ENCODE data around the gene ALG1.

Gene ALG1

DNA sequence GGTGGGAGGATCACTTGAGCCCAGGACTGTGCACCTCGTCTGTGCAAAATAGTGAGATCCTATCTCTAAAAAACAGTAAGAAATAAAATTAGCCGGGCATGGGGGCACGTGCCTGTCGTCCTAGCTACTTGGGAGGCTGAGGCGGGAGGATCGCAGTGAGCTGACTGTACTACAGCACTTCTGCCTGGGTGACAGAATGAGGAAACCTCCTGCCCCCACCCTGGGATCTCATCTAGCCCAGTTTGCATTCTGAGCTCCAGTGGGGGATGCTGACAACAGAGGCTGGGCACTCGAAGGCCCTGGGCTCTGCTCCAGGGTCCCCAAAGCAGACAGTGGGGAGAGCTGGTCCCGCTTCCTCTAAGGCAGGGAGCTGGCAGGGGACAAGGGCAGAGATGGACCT is 45.0 kb upstream of the ALG1 start:
- no peak for DNase-seq
- Histone ChIP-seq H3K4me2 (ENCODE audit: low read length, poor library complexity, severe bottlenecking) (no peak overlapping the region), H2AK5ac (ENCODE audit: low read length, severe bottlenecking) (no peak overlapping the region), H3K27me3 (ENCODE audit: control insufficient read depth in 1 of 2, insufficient read depth in 1 of 2, low read length in 2 of 2) (peaks cover 6 to 11% of the 10 kb centered on the region in 2 experiments), H2BK120ac (ENCODE audit: low read depth, low read length) (no peak overlapping the region), H4K8ac (ENCODE audit: low read length) (no peak overlapping the region), H3K18ac (ENCODE audit: low read depth in 1 of 2, low read length in 2 of 2) (no peak overlapping the region), H3K14ac (ENCODE audit: low read length in 2 of 2) (no peak overlapping the region), H3K4me1 (ENCODE audit: control insufficient read depth, insufficient read depth, low read depth, low read length) (no peaks in the 10 kb centered on the region), H3K4me3 (ENCODE audit: insufficient read depth in 1 of 2, low read depth in 1 of 2, low read length in 2 of 2) (no peak overlapping the region), H2BK15ac (ENCODE audit: low read depth, poor library complexity, severe bottlenecking) (no peak overlapping the region), H4K91ac (ENCODE audit: low read length) (no peak overlapping the region), H3K9me3 (ENCODE audit: control insufficient read depth, low read length) (no peaks in the 10 kb centered on the region), H3K27ac (ENCODE audit: low read length, poor library complexity, severe bottlenecking) (no peak overlapping the region), H3K36me3 (ENCODE audit: control insufficient read depth in 1 of 2, insufficient read depth in 2 of 2, low read depth in 1 of 2, low read length in 2 of 2) (peaks cover 22 to 41% of the 10 kb centered on the region in 2 experiments), H3K23ac (ENCODE audit: low read length in 2 of 2) (no peak overlapping the region), H2BK12ac (ENCODE audit: low read length in 2 of 2) (no peak overlapping the region), H3K9ac (ENCODE audit: low read length) (no peak overlapping the region), H3K79me1 (replicated peaks; ENCODE audit: low read length, poor library complexity, severe bottlenecking) (peaks cover 9% of the 10 kb centered on the region), H2AFZ (ENCODE audit: low read depth, low read length) (no peak overlapping the region), H2BK5ac (ENCODE audit: low read depth, low read length, poor library complexity, severe bottlenecking) (no peak overlapping the region), H3K4ac (ENCODE audit: low read depth in 1 of 2, low read length in 2 of 2) (no peak overlapping the region)
- 93% methylated on average over 8 of the region's 8 CpGs for WGBS

DNA sequence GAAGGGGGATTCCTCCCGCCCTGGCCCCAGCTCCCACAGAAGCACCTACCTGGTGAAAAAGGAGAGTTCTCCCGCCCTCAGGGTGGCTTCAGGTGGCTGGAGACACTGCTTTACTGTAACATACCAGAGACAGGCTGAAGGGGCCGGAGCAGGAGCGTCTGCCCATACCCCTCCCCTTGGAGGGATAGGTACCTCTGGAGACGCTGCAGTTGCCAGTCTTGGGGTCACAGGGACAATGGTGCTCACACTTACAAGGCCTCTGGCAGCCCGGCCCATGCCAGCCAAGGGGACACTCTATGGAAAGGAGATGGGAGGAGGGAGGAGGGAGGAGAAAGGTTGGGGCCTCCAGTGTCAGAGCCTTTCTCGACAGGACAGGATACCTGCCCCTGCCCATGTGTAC is 44.6 kb upstream of the ALG1 start:
- H3K27ac ChIP-seq (ENCODE audit: low read length, poor library complexity, severe bottlenecking), result no peak overlapping the region
- no peak overlapping the region for H3K4me3 ChIP-seq (ENCODE audit: insufficient read depth in 1 of 2, low read depth in 1 of 2, low read length in 2 of 2)
- no peak overlapping the region for H2BK120ac ChIP-seq (ENCODE audit: low read depth, low read length)
- H2AK5ac ChIP-seq (ENCODE audit: low read length, severe bottlenecking), result no peak overlapping the region
- H3K27me3 ChIP-seq (ENCODE audit: control insufficient read depth in 1 of 2, insufficient read depth in 1 of 2, low read length in 2 of 2), result peaks cover 5 to 8% of the 10 kb centered on the region in 2 experiments
- no peak overlapping the region for H3K18ac ChIP-seq (ENCODE audit: low read depth in 1 of 2, low read length in 2 of 2)
- WGBS, result 89% methylated on average over 7 of the region's 7 CpGs
- peaks cover 22 to 43% of the 10 kb centered on the region in 2 experiments for H3K36me3 ChIP-seq (ENCODE audit: control insufficient read depth in 1 of 2, insufficient read depth in 2 of 2, low read depth in 1 of 2, low read length in 2 of 2)
- H4K91ac ChIP-seq (ENCODE audit: low read length), result no peak overlapping the region
- H2AFZ ChIP-seq (ENCODE audit: low read depth, low read length), result no peak overlapping the region
- no peak overlapping the region for H4K8ac ChIP-seq (ENCODE audit: low read length)
- no peak overlapping the region for H3K9ac ChIP-seq (ENCODE audit: low read length)
- H3K79me1 ChIP-seq (replicated peaks; ENCODE audit: low read length, poor library complexity, severe bottlenecking), result peaks cover 12% of the 10 kb centered on the region
- H3K9me3 ChIP-seq (ENCODE audit: control insufficient read depth, low read length), result no peaks in the 10 kb centered on the region
- H3K4me1 ChIP-seq (ENCODE audit: control insufficient read depth, insufficient read depth, low read depth, low read length), result no peaks in the 10 kb centered on the region
- no peak overlapping the region for H3K23ac ChIP-seq (ENCODE audit: low read length in 2 of 2)
- H3K4ac ChIP-seq (ENCODE audit: low read depth in 1 of 2, low read length in 2 of 2), result no peak overlapping the region
- H2BK15ac ChIP-seq (ENCODE audit: low read depth, poor library complexity, severe bottlenecking), result no peak overlapping the region
- DNase-seq, result no peak
- H3K14ac ChIP-seq (ENCODE audit: low read length in 2 of 2), result no peak overlapping the region
- no peak overlapping the region for H2BK12ac ChIP-seq (ENCODE audit: low read length in 2 of 2)
- no peak overlapping the region for H3K4me2 ChIP-seq (ENCODE audit: low read length, poor library complexity, severe bottlenecking)
- no peak overlapping the region for H2BK5ac ChIP-seq (ENCODE audit: low read depth, low read length, poor library complexity, severe bottlenecking)

DNA sequence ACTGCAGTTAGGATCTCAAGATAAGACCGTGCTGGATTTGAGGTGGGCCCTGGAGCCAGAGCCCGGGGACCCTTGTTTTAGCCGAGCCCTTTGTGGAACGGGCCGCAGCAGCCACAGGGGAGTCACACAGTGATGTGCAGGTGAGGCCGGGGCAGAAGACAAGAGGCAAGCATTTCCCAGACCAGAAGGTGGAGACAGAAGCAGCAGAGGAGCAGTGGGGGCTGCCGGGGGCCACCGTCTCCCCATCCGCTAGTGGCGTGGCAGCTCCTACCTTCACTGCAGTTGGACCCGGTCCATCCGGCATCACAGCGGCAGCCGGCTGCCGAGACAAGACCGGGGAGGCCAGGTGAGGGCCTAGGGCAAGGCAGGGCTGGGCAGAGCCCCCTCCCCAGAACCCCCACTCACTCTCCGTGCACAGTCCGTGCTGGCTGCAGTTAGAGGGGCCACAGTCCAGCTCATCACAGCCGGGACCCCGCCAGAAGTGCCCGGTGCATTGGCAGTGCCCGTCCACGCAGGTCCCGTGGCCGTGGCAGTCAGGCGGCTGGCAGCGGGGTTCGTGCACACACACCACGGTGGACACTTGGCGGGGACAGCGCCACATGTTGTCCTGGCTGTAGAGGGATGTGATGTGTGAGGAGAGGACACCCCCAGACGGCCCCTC is 43.9 kb upstream of the ALG1 start:
- H2BK120ac ChIP-seq (ENCODE audit: low read depth, low read length), result no peak overlapping the region
- no peak overlapping the region for H3K4me2 ChIP-seq (ENCODE audit: low read length, poor library complexity, severe bottlenecking)
- peaks cover 22 to 43% of the 10 kb centered on the region in 2 experiments for H3K36me3 ChIP-seq (ENCODE audit: control insufficient read depth in 1 of 2, insufficient read depth in 2 of 2, low read depth in 1 of 2, low read length in 2 of 2)
- no peak overlapping the region for H3K4ac ChIP-seq (ENCODE audit: low read depth in 1 of 2, low read length in 2 of 2)
- no peak overlapping the region for H2BK12ac ChIP-seq (ENCODE audit: low read length in 2 of 2)
- peaks cover 0 to 1% of the 10 kb centered on the region in 2 experiments for H3K27me3 ChIP-seq (ENCODE audit: control insufficient read depth in 1 of 2, insufficient read depth in 1 of 2, low read length in 2 of 2)
- no peak for DNase-seq
- no peak overlapping the region for H2BK5ac ChIP-seq (ENCODE audit: low read depth, low read length, poor library complexity, severe bottlenecking)
- H2BK15ac ChIP-seq (ENCODE audit: low read depth, poor library complexity, severe bottlenecking), result no peak overlapping the region
- H2AFZ ChIP-seq (ENCODE audit: low read depth, low read length), result no peak overlapping the region
- H4K91ac ChIP-seq (ENCODE audit: low read length), result no peak overlapping the region
- H3K4me1 ChIP-seq (ENCODE audit: control insufficient read depth, insufficient read depth, low read depth, low read length), result no peaks in the 10 kb centered on the region
- H3K9me3 ChIP-seq (ENCODE audit: control insufficient read depth, low read length), result no peaks in the 10 kb centered on the region
- no peak overlapping the region for H4K8ac ChIP-seq (ENCODE audit: low read length)
- H3K23ac ChIP-seq (ENCODE audit: low read length in 2 of 2), result no peak overlapping the region
- H3K27ac ChIP-seq (ENCODE audit: low read length, poor library complexity, severe bottlenecking), result no peak overlapping the region
- no peak overlapping the region for H3K14ac ChIP-seq (ENCODE audit: low read length in 2 of 2)
- H3K9ac ChIP-seq (ENCODE audit: low read length), result no peak overlapping the region
- H3K18ac ChIP-seq (ENCODE audit: low read depth in 1 of 2, low read length in 2 of 2), result no peak overlapping the region
- peaks cover 12% of the 10 kb centered on the region for H3K79me1 ChIP-seq (replicated peaks; ENCODE audit: low read length, poor library complexity, severe bottlenecking)
- no peak overlapping the region for H3K4me3 ChIP-seq (ENCODE audit: insufficient read depth in 1 of 2, low read depth in 1 of 2, low read length in 2 of 2)
- 94% methylated on average over 23 of the region's 32 CpGs for WGBS
- no peak overlapping the region for H2AK5ac ChIP-seq (ENCODE audit: low read length, severe bottlenecking)

DNA sequence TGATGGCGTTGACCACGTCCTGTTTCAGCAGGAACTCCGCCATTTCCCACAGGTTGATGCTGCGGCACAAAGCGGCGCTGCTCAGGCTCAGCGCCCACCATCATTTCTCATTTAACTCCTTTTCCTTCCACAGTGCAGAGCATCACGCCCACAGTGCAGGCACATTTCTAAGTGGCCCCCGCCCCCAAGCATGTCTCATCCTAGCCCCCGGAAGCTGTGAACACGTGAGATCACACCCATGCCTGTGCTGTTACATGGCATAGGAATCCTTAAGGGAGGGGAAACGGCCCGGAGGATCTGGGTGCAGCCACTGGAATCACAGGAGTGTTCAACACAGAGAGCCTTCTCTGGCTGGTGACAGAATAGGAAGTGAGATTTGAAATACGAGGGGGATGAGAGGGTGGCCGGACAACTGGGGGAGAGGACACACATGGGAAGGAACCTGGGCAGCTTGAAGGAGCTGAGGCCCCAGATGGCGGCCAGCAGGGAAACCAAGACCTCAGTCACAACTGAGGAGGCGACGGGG is 42.6 kb upstream of the ALG1 start:
- Histone ChIP-seq H3K79me1 (replicated peaks; ENCODE audit: low read length, poor library complexity, severe bottlenecking) (peaks cover 17% of the 10 kb centered on the region), H2AFZ (ENCODE audit: low read depth, low read length) (no peak overlapping the region), H3K27ac (ENCODE audit: low read length, poor library complexity, severe bottlenecking) (no peak overlapping the region), H4K8ac (ENCODE audit: low read length) (no peak overlapping the region), H2BK5ac (ENCODE audit: low read depth, low read length, poor library complexity, severe bottlenecking) (no peak overlapping the region), H2AK5ac (ENCODE audit: low read length, severe bottlenecking) (no peak overlapping the region), H3K4me2 (ENCODE audit: low read length, poor library complexity, severe bottlenecking) (no peak overlapping the region), H2BK15ac (ENCODE audit: low read depth, poor library complexity, severe bottlenecking) (no peak overlapping the region), H3K36me3 (ENCODE audit: control insufficient read depth in 1 of 2, insufficient read depth in 2 of 2, low read depth in 1 of 2, low read length in 2 of 2) (peaks cover 22 to 43% of the 10 kb centered on the region in 2 experiments), H3K18ac (ENCODE audit: low read depth in 1 of 2, low read length in 2 of 2) (no peak overlapping the region), H3K27me3 (ENCODE audit: control insufficient read depth in 1 of 2, insufficient read depth in 1 of 2, low read length in 2 of 2) (no peaks in the 10 kb centered on the region), H2BK120ac (ENCODE audit: low read depth, low read length) (no peak overlapping the region), H2BK12ac (ENCODE audit: low read length in 2 of 2) (no peak overlapping the region), H3K9me3 (ENCODE audit: control insufficient read depth, low read length) (no peaks in the 10 kb centered on the region), H3K4me1 (ENCODE audit: control insufficient read depth, insufficient read depth, low read depth, low read length) (peaks cover 6% of the 10 kb centered on the region), H3K14ac (ENCODE audit: low read length in 2 of 2) (no peak overlapping the region), H3K4ac (ENCODE audit: low read depth in 1 of 2, low read length in 2 of 2) (no peak overlapping the region), H3K23ac (ENCODE audit: low read length in 2 of 2) (no peak overlapping the region), H4K91ac (ENCODE audit: low read length) (no peak overlapping the region), H3K4me3 (ENCODE audit: insufficient read depth in 1 of 2, low read depth in 1 of 2, low read length in 2 of 2) (no peak overlapping the region), H3K9ac (ENCODE audit: low read length) (no peak overlapping the region)
- 92% methylated on average over 18 of the region's 18 CpGs for WGBS
- no peak for DNase-seq

Data from mesenchymal stem cell (in vitro differentiated cells and primary cell).